A549 treated with AZD9567 at 1 μM for 4 hours (cell line): ENCODE results near the gene CECR2. TPM values are rescaled to one million over a fixed set of nuclear protein-coding genes. Genes with fewer than 3 reads are reported as not detected.

Experiments used
- total RNA-seq: library from RNA; stranded (reverse); fragments of 200-300 nt; extraction: Qiagen RNA extraction; gene quantifications from 5 replicates; pipeline ENCODE4 v1.2.3, GENCODE V29; 2022; ENCODE audit not compliant: insufficient read depth

CECR2 gene
- 0.06 to 0.12 TPM (median 0.09 TPM) in 4 of 5 replicates, not detected in the other for total RNA-seq

GRCh38 chr22:17369439-17370025 lies at the start of gene CECR2:
CECR2 (plus strand) TSS chr22:17369460; CDS start chr22:17369784, 324 bp downstream.

GRCh38 chr22:17562906-17563870 lies 193.9 kb downstream of the CECR2 start, which contains the start of gene SLC25A18:
SLC25A18 (plus strand) TSS chr22:17563498; CDS start chr22:17579945, 16,447 bp downstream.

Other genes starting within 250 kb of the CECR2 start
- gene TMEM121B, start 248.1 kb upstream of the CECR2 start, total RNA-seq, result 0.11 to 0.16 TPM (median 0.15 TPM) in 4 of 5 replicates, not detected in the other
- gene HDHD5, start 210.2 kb upstream of the CECR2 start, total RNA-seq, result 42.7 to 47.7 TPM (median 46.0 TPM) in 5 replicates
- 0.02 TPM in 1 of 5 replicates, not detected in the others for gene ADA2, start 150.0 kb upstream of the CECR2 start, total RNA-seq
- 0.21 to 0.28 TPM (median 0.24 TPM) in 4 of 5 replicates, not detected in the other for gene SLC25A18, start 194.0 kb downstream of the CECR2 start, total RNA-seq